HepG2 (cell line): ENCODE measurements around the gene DUSP2. TPM values are rescaled to one million over a fixed set of nuclear protein-coding genes. Genes with fewer than 3 reads are reported as not detected.

Source experiments
- ATAC-seq: fragments of 200-7000 bp; cut with Tn5 transposase; 3 replicates; pipeline ENCODE4 v1.9.1; 2020; ENCODE audit warnings: mild to moderate bottlenecking, moderate library complexity
- BruUV-seq: library from RNA; stranded (reverse); fragments of 400-500 nt; replicated peaks from 2 replicates; lab custom pipeline; 2021; lab: Mats Ljungman, UMichigan
- CTCF ChIA-PET: fragments of 300-600 bp; formaldehyde crosslinking; extraction: SDS; loops from one replicate; lab custom pipeline; 2021; ENCODE audit warnings: low total read pairs, inconsistent platforms, low intra/inter-chr PET ratio; lab: Yijun Ruan, JAX
- POLR2A ChIA-PET: fragments of 350-600 bp; sonication (Branson Sonifier 250); formaldehyde crosslinking; loops from one replicate; lab custom pipeline; 2020; ENCODE audit warnings: antibody characterized with exemption, inconsistent platforms; lab: Yijun Ruan, JAX
- DNase-seq: peaks from one replicate; pipeline ENCODE4 v3.0.0-alpha.2; 2015; ENCODE audit warnings: low spot score
- FAIRE-seq: peaks from 3 replicates; lab custom pipeline; 2011; peaks lifted over from hg19 to GRCh38; lab: Jason Lieb, UNC
- H2AFZ ChIP-seq: one replicate; pipeline ENCODE4 v1.6.1; 2011; ENCODE audit warnings: low read length, inconsistent platforms
- H3K27ac ChIP-seq: fragments of 300-600 bp; 3 replicates; pipeline ENCODE4 v1.8.0; 2011; ENCODE audit warnings: mixed run types, mild to moderate bottlenecking, mixed read lengths, low read length, inconsistent platforms; ENCODE audit not compliant: insufficient read depth; ENCODE audit errors: extremely low read length
- H3K27me3 ChIP-seq, 2 experiments: fragments of 200-600 bp in 1 of 2; 2 replicates in 1 of 2; 3 replicates in 1 of 2; pipeline versions ENCODE4 v1.6.0 to v1.8.0; 2011; ENCODE audit warnings: low read length in 2 of 2, mild to moderate bottlenecking in 2 of 2, moderate library complexity in 2 of 2, inconsistent platforms in 1 of 2; ENCODE audit not compliant: insufficient read depth in 2 of 2, control insufficient read depth in 1 of 2
- H3K36me3 ChIP-seq, 2 experiments: fragments of 200-600 bp in 1 of 2; replicated peaks in 1 of 2; 2 replicates in 1 of 2; 3 replicates in 1 of 2; pipeline versions ENCODE4 v1.5.1 to v1.8.0; 2011; ENCODE audit warnings: low read length in 2 of 2, inconsistent platforms in 1 of 2; ENCODE audit not compliant: insufficient read depth in 2 of 2, control insufficient read depth in 1 of 2
- H3K4me1 ChIP-seq: 2 replicates; pipeline ENCODE4 v1.5.1; 2012; ENCODE audit warnings: low read length, inconsistent platforms; ENCODE audit not compliant: insufficient read depth
- H3K4me2 ChIP-seq: 2 replicates; pipeline ENCODE4 v1.6.0; 2011; ENCODE audit warnings: low read depth, low read length, inconsistent platforms
- H3K4me3 ChIP-seq, 3 experiments: fragments of 200-600 bp in 1 of 3; sonication (generic), shearing (Covaris generic) in 1 of 3; replicated peaks in 1 of 3; 2 replicates each; pipeline ENCODE4 v1.5.1; 2011 to 2016; ENCODE audit warnings: low read length in 3 of 3, inconsistent platforms in 2 of 3, low read depth in 2 of 3, mild to moderate bottlenecking in 2 of 3, control low read depth in 1 of 3, mixed read lengths in 1 of 3; ENCODE audit not compliant: insufficient read depth in 1 of 3
- H3K79me2 ChIP-seq: one replicate; pipeline ENCODE4 v1.6.1; 2011; ENCODE audit warnings: low read length, inconsistent platforms; ENCODE audit not compliant: insufficient read depth
- H3K9ac ChIP-seq: 2 replicates; pipeline ENCODE4 v1.6.0; 2011; ENCODE audit warnings: mild to moderate bottlenecking, low read depth, low read length, inconsistent platforms; ENCODE audit not compliant: insufficient read depth
- H3K9me3 ChIP-seq: 2 replicates; pipeline ENCODE4 v1.5.1; 2012; ENCODE audit warnings: mild to moderate bottlenecking, low read length
- H4K20me1 ChIP-seq: 2 replicates; pipeline ENCODE4 v1.6.0; 2011; ENCODE audit warnings: inconsistent platforms, mild to moderate bottlenecking, low read length, moderate library complexity; ENCODE audit not compliant: insufficient read depth
- ATAD3A ChIP-seq: sonication (generic); formaldehyde crosslinking; IDR thresholded peaks from 2 replicates; pipeline ENCODE4 v1.4.0; 2020; ENCODE audit warnings: missing genetic modification reagents
- EED ChIP-seq: sonication (generic); formaldehyde crosslinking; IDR thresholded peaks from 2 replicates; pipeline ENCODE4 v1.5.0; 2020; ENCODE audit warnings: mild to moderate bottlenecking, missing genetic modification reagents
- HOXA3 ChIP-seq: sonication (generic); formaldehyde crosslinking; IDR thresholded peaks from 2 replicates; pipeline ENCODE4 v1.5.0; 2020; ENCODE audit warnings: missing genetic modification reagents
- KDM6A ChIP-seq: IDR thresholded peaks from 2 replicates; pipeline ENCODE4 v1.6.1; 2016; ENCODE audit warnings: low read depth
- NFYC ChIP-seq: IDR thresholded peaks from 2 replicates; pipeline ENCODE4 v1.6.1; 2016; ENCODE audit warnings: missing genetic modification reagents, missing compliant biosample characterization
- PAX8 ChIP-seq: sonication (generic); formaldehyde crosslinking; IDR thresholded peaks from 2 replicates; pipeline ENCODE4 v1.8.0; 2022; ENCODE audit warnings: mild to moderate bottlenecking, missing genetic modification reagents, borderline replicate concordance
- SMC3 ChIP-seq: IDR thresholded peaks from 2 replicates; pipeline ENCODE4 v1.6.1; 2011; ENCODE audit warnings: low read length, improper control_type of control experiment
- SP4 ChIP-seq: sonication (generic); formaldehyde crosslinking; IDR thresholded peaks from 2 replicates; pipeline ENCODE4 v1.8.1; 2023; ENCODE audit warnings: mild to moderate bottlenecking, missing genetic modification reagents
- TOPORS ChIP-seq: sonication (generic); formaldehyde crosslinking; IDR thresholded peaks from 2 replicates; pipeline ENCODE4 v1.8.0; 2023; ENCODE audit warnings: mild to moderate bottlenecking, missing genetic modification reagents
- U2AF2 ChIP-seq: fragments of 200-400 bp; formaldehyde crosslinking; IDR thresholded peaks from 2 replicates; pipeline ENCODE4 v1.6.1; 2017; ENCODE audit warnings: low read depth, mild to moderate bottlenecking, low read length
- ZMYM2 ChIP-seq: sonication (generic); formaldehyde crosslinking; IDR thresholded peaks from 2 replicates; pipeline ENCODE4 v1.8.0; 2022; ENCODE audit warnings: mild to moderate bottlenecking, missing genetic modification reagents
- ZNF10 ChIP-seq: sonication (generic); formaldehyde crosslinking; IDR thresholded peaks from 2 replicates; pipeline ENCODE4 v1.4.0; 2020; ENCODE audit warnings: mild to moderate bottlenecking, low read depth, missing genetic modification reagents, borderline replicate concordance
- ZNF235 ChIP-seq: sonication (generic); formaldehyde crosslinking; IDR thresholded peaks from 2 replicates; pipeline ENCODE4 v1.8.1; 2023; ENCODE audit warnings: mild to moderate bottlenecking, missing genetic modification reagents, borderline replicate concordance
- ZNF326 ChIP-seq: sonication (generic); formaldehyde crosslinking; IDR thresholded peaks from 2 replicates; pipeline ENCODE4 v1.4.0; 2020; ENCODE audit warnings: missing genetic modification reagents, borderline replicate concordance
- ZNF709 ChIP-seq: sonication (generic); formaldehyde crosslinking; IDR thresholded peaks from 2 replicates; pipeline ENCODE4 v1.5.0; 2020; ENCODE audit warnings: mild to moderate bottlenecking, missing genetic modification reagents
- ZNF773 ChIP-seq: sonication (generic); formaldehyde crosslinking; IDR thresholded peaks from 2 replicates; pipeline ENCODE4 v1.4.0; 2020; ENCODE audit warnings: missing genetic modification reagents, borderline replicate concordance
- ZSCAN25 ChIP-seq: sonication (generic); formaldehyde crosslinking; IDR thresholded peaks from 2 replicates; pipeline ENCODE4 v1.8.0; 2022; ENCODE audit warnings: mild to moderate bottlenecking, missing genetic modification reagents
- WGBS: methylation state at CpG from one replicate; pipeline ENCODE4 v1.1.6; 2017; ENCODE audit warnings: low lambda C conversion rate; 5-methylcytosine and 5-hydroxymethylcytosine counted together
- in situ Hi-C: cut with HindIII; loops from 2 replicates; pipeline ENCODE4 v1.10.0; 2017; ENCODE audit warnings: low pct_unique_long_range_greater_than_20kb; ENCODE audit not compliant: extremely low pct_ligation_motif_present
- intact Hi-C: fragments of 100-400 bp; cut with micrococcal nuclease; formaldehyde crosslinking; loops from one replicate; pipeline ENCODE4 v1.10.0; 2022; ENCODE audit not compliant: unreplicated experiment
- polyA plus RNA-seq, 8 experiments: library from polyadenylated mRNA; depleted of rRNA in 3 of 8; stranded (reverse) in 7 of 8; unstranded in 1 of 8; fragments of >200 nt; fragmentation: Illumina TruSeq in 4 of 8; extraction: Trizol in 4 of 8; gene quantifications; 2 replicates each; pipeline versions ENCODE4 v1.2.1 to v1.2.3, GENCODE V29; 2011 to 2016; ENCODE audit warnings: low read depth in 4 of 8, missing spikeins in 1 of 8, mixed read lengths in 1 of 8; ENCODE audit not compliant: insufficient read depth in 1 of 8
- total RNA-seq, 5 experiments: library from RNA; depleted of rRNA; stranded (reverse); fragments of >200 nt; fragmentation: Illumina TruSeq; extraction: Trizol; gene quantifications; 2 replicates each; pipeline ENCODE4 v1.2.3, GENCODE V29; 2016; ENCODE audit warnings: low read depth in 1 of 5
- TF ChIP-seq, protein P1 (sequence below): sonication (generic); formaldehyde crosslinking; IDR thresholded peaks from 2 replicates; pipeline ENCODE4 v1.4.0; 2020; ENCODE audit warnings: mild to moderate bottlenecking, missing genetic modification reagents
- TF ChIP-seq, protein P2 (sequence below): sonication (generic); formaldehyde crosslinking; conservative IDR thresholded peaks from 2 replicates; pipeline ENCODE4 v1.5.0; 2020; ENCODE audit warnings: missing genetic modification reagents
- TF ChIP-seq, protein P3 (sequence below): sonication (generic); formaldehyde crosslinking; IDR thresholded peaks from 2 replicates; pipeline ENCODE4 v1.5.1; 2020; ENCODE audit warnings: mild to moderate bottlenecking, missing genetic modification reagents

The DUSP2 gene
- total and polyA plus RNA-seq, 2 of the 13 experiments (the other 11 are each of a cell fraction or from before 2014, with no cell fraction given): not detected

DNA sequence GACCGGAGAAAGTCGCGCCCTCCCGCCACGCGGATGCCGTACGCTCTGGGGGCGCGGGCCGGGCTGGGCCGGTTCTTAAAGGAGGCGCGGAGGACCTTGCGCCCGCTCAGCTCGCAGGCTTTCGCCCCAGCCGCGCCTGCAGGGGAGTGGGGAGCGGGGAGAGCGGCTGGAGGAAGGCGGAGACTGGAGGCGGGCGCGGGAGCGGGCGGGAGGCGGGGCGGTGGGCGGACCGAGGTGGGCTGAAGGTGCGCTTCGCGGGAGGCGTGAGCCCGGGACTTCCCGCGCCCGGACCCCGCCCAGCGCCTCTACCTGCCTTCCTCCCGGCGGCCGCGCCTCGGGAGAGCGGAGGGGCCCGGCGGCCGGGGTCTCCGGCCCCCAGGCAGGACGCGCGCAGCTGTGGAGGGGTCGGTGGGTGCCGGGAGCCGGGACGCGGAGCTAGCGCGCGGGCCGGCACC lies 28.8 kb downstream of the DUSP2 start, which contains the start of gene ADRA2B:
ADRA2B (minus strand) TSS at position 148 of the 455 bp plus-strand sequence. CDS start 422 bp downstream, outside the sequence.
- WGBS: 14% methylated on average over 47 of the region's 64 CpGs
- no peak within 1 kb of the TSS for H3K27ac ChIP-seq
- TF ChIP-seq ZNF235 (CRISPR knock-in tag) (0 out of 2 replicates have a peak, but pooled peaks have one; percentile 31), ZNF326 (no peak), ZNF10 (CRISPR knock-in tag) (no peak), SP4 (CRISPR knock-in tag) (0 out of 2 replicates have a peak, but pooled peaks have one; percentile 18), ATAD3A (CRISPR knock-in tag) (no peak), ZNF709 (CRISPR knock-in tag) (0 out of 2 replicates have a peak, but pooled peaks have one; percentile 42), PAX8 (CRISPR knock-in tag) (peak; percentile 64; the same call in 1 of the 2 replicates), NFYC (CRISPR knock-in tag) (no peak), U2AF2 (no peak), ZMYM2 (CRISPR knock-in tag) (no peak), SMC3 (no peak), ZSCAN25 (CRISPR knock-in tag) (peak; percentile 95), ZNF773 (CRISPR knock-in tag) (no peak), EED (CRISPR knock-in tag) (0 out of 2 replicates have a peak, but pooled peaks have one; percentile 11), HOXA3 (CRISPR knock-in tag) (0 out of 2 replicates have a peak, but pooled peaks have one; percentile 9), TOPORS (CRISPR knock-in tag) (no peak), KDM6A (CRISPR knock-in tag) (no peak)
- TF ChIP-seq, protein P1, sequence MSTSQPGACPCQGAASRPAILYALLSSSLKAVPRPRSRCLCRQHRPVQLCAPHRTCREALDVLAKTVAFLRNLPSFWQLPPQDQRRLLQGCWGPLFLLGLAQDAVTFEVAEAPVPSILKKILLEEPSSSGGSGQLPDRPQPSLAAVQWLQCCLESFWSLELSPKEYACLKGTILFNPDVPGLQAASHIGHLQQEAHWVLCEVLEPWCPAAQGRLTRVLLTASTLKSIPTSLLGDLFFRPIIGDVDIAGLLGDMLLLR (CRISPR knock-in tag): 0 out of 2 replicates have a peak, but pooled peaks have one; percentile 20
- TF ChIP-seq, protein P2, sequence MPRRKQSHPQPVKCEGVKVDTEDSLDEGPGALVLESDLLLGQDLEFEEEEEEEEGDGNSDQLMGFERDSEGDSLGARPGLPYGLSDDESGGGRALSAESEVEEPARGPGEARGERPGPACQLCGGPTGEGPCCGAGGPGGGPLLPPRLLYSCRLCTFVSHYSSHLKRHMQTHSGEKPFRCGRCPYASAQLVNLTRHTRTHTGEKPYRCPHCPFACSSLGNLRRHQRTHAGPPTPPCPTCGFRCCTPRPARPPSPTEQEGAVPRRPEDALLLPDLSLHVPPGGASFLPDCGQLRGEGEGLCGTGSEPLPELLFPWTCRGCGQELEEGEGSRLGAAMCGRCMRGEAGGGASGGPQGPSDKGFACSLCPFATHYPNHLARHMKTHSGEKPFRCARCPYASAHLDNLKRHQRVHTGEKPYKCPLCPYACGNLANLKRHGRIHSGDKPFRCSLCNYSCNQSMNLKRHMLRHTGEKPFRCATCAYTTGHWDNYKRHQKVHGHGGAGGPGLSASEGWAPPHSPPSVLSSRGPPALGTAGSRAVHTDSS (CRISPR knock-in tag): no peak
- TF ChIP-seq, protein P3, sequence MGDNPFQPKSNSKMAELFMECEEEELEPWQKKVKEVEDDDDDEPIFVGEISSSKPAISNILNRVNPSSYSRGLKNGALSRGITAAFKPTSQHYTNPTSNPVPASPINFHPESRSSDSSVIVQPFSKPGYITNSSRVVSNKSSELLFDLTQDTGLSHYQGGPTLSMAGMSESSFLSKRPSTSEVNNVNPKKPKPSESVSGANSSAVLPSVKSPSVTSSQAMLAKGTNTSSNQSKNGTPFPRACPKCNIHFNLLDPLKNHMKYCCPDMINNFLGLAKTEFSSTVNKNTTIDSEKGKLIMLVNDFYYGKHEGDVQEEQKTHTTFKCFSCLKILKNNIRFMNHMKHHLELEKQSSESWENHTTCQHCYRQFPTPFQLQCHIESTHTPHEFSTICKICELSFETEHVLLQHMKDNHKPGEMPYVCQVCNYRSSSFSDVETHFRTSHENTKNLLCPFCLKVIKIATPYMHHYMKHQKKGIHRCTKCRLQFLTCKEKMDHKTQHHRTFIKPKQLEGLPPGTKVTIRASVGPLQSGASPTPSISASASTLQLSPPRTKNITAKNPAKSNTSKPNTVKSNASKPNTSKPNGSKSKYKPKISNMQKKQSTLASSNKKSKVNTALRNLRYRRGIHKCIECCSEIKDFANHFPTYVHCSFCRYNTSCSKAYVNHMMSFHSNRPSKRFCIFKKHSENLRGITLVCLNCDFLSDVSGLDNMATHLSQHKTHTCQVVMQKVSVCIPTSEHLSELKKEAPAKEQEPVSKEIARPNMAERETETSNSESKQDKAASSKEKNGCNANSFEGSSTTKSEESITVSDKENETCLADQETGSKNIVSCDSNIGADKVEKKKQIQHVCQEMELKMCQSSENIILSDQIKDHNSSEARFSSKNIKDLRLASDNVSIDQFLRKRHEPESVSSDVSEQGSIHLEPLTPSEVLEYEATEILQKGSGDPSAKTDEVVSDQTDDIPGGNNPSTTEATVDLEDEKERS: no peak

More for the DNA sequence above, 28.8 kb downstream of the DUSP2 start, which contains the start of gene ADRA2B:
- Histone ChIP-seq H3K79me2 (no peaks in the 10 kb centered on the region), H3K36me3 (no peaks in the 10 kb centered on the region), H3K9me3 (no peaks in the 10 kb centered on the region), H3K27me3 (peaks cover 23 to 65% of the 10 kb centered on the region in 2 experiments), H2AFZ (no peak within 1 kb of the TSS), H3K4me1 (0 out of 2 replicates have a peak, but pooled peaks cover 5% of the 10 kb centered on the region), H4K20me1 (no peaks in the 10 kb centered on the region), H3K4me3 (peak within 1 kb of the TSS; percentile 48 to 76 (median 53); a peak in 5 of 6 replicates), H3K4me2 (peak within 1 kb of the TSS; percentile 78), H3K9ac (no peak within 1 kb of the TSS)
- CTCF ChIA-PET: interaction anchor here (1.2 to 2.4 kb wide), 4 partner anchors 53 to 123 kb away, joined by 3 to 13 read pairs (median 7); no protein-coding TSS in a partner anchor
- POLR2A ChIA-PET: no interaction called here
- DNase-seq: no peak
- intact Hi-C loops (loop anchor here (10.0 kb wide), 2 partner anchors 52 to 92 kb away; no protein-coding TSS in a partner anchor), in situ Hi-C loops (loop anchor here (25.0 kb wide), 2 partner anchors 104 to 279 kb away; no protein-coding TSS in a partner anchor)
- peak; percentile 29 for ATAC-seq
- BruUV-seq: no TSS peak
- FAIRE-seq: no peak
